MM.1S (cell line): ENCODE data around the gene MARCHF7.
"Not testable (repeated sequence)": the region's sequence is repeated elsewhere in the genome, so short reads cannot be mapped to it uniquely, and the experiment has no call there.

Experiments
- DNase-seq: peaks from one replicate; pipeline ENCODE4 v3.0.0-alpha.2; 2015
- H2AFZ ChIP-seq: fragments of 300-600 bp; sonication (generic); 2 replicates; pipeline ENCODE4 v1.6.0; 2016; ENCODE audit warnings: antibody characterized with exemption, low read length
- H3F3A ChIP-seq: fragments of 300-600 bp; sonication (generic); 2 replicates; pipeline ENCODE4 v1.6.1; 2016; ENCODE audit warnings: mild to moderate bottlenecking, antibody characterized with exemption, low read length, moderate library complexity, mixed read lengths; ENCODE audit not compliant: insufficient read depth
- H3K27ac ChIP-seq: fragments of 300-600 bp; sonication (generic); 2 replicates; pipeline ENCODE4 v1.5.1; 2016; ENCODE audit warnings: mild to moderate bottlenecking, low read length
- H3K27me3 ChIP-seq: fragments of 300-600 bp; sonication (generic); replicated peaks from 2 replicates; pipeline ENCODE4 v1.6.0; 2016; ENCODE audit warnings: low read length; ENCODE audit not compliant: insufficient read depth
- H3K36me3 ChIP-seq: fragments of 300-600 bp; sonication (generic); replicated peaks from 2 replicates; pipeline ENCODE4 v1.6.1; 2016; ENCODE audit warnings: mild to moderate bottlenecking, low read length, mixed read lengths; ENCODE audit not compliant: insufficient read depth
- H3K4me1 ChIP-seq: fragments of 300-600 bp; sonication (generic); 2 replicates; pipeline ENCODE4 v1.6.1; 2016; ENCODE audit warnings: low read length, mixed read lengths
- H3K4me2 ChIP-seq: fragments of 300-600 bp; sonication (generic); 2 replicates; pipeline ENCODE4 v1.6.0; 2016; ENCODE audit warnings: low read depth, low read length
- H3K4me3 ChIP-seq: fragments of 300-600 bp; sonication (generic); 2 replicates; pipeline ENCODE4 v1.5.1; 2016; ENCODE audit warnings: low read length, mixed read lengths
- H3K79me2 ChIP-seq: fragments of 300-600 bp; sonication (generic); 2 replicates; pipeline ENCODE4 v1.6.1; 2016; ENCODE audit warnings: mixed run types, low read length, mixed read lengths
- H3K9ac ChIP-seq: fragments of 300-600 bp; sonication (generic); 2 replicates; pipeline ENCODE4 v1.6.1; 2016; ENCODE audit warnings: low read length, mixed read lengths
- H3K9me2 ChIP-seq: fragments of 300-600 bp; sonication (generic); replicated peaks from 2 replicates; pipeline ENCODE4 v1.6.1; 2016; ENCODE audit warnings: mild to moderate bottlenecking, low read length, mixed read lengths; ENCODE audit not compliant: insufficient read depth
- H3K9me3 ChIP-seq: fragments of 300-600 bp; sonication (generic); replicated peaks from 2 replicates; pipeline ENCODE4 v1.6.1; 2016; ENCODE audit warnings: mild to moderate bottlenecking, low read length, mixed read lengths; ENCODE audit not compliant: insufficient read depth
- H4K20me1 ChIP-seq: fragments of 300-600 bp; sonication (generic); 2 replicates; pipeline ENCODE4 v1.6.1; 2016; ENCODE audit warnings: mild to moderate bottlenecking, low read length, moderate library complexity, mixed read lengths; ENCODE audit not compliant: insufficient read depth
- CTCF ChIP-seq: fragments of 300-600 bp; sonication (generic); IDR thresholded peaks from 2 replicates; pipeline ENCODE4 v1.5.1; 2016; ENCODE audit warnings: antibody characterized with exemption, low read length, mixed read lengths
- EZH2 ChIP-seq: fragments of 300-600 bp; sonication (generic); optimal IDR thresholded peaks from 2 replicates; pipeline ENCODE3; 2017; ENCODE audit warnings: low read depth, mild to moderate bottlenecking, antibody characterized with exemption, low read length, mixed read lengths
- EZH2phosphoT487 ChIP-seq: fragments of 300-600 bp; sonication (generic); IDR thresholded peaks from 2 replicates; pipeline ENCODE4 v1.6.1; 2018; ENCODE audit warnings: antibody characterized with exemption, low read length

MARCHF7 gene

DNA sequence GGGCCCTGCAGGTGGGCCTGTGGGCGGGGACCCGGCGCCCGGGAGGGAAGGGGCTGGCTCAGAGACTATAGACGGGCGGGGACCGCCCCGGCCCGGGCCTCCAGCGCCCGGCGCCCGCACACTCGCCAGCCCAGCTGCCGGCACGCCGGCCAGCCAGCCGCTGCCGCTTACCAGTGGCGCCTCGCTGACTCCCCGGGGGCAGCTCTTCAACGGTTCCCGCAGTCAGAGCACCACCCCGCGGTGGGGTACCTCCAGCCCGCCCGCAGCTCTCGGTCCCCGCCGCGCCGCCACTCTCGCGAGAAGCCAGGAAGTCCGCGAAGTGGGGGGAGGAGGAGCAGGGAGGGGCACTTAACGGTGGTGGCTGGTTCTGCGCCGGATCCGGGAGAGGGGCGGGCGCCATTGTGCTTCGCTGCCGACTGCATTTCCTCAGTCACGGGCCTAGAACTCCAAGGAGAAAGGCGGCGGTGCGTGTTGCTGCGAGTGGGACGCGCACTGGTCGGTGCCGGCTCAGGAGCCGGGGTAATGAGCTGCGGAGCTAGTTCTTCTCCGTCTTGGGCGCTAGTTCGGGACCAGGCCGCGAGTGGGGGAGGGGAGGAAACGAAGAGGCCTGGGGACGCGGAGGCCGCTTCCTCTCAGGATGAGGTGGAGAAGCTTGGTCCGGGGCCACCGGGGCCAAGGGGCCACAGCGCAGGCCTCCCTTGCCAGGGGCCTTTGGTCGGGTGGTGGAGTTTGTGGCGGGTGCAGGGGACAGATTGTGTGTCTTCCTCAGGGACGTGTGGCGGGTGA lies at the start of gene MARCHF7:
MARCHF7 (plus strand) TSS at position 364 of the 786 bp plus-strand sequence. CDS start 16,517 bp downstream, outside the sequence.
- Histone ChIP-seq H3K9me2 (no peaks in the 10 kb centered on the region), H3K27me3 (no peaks in the 10 kb centered on the region), H4K20me1 (peaks cover 24% of the 10 kb centered on the region), H2AFZ (peak within 1 kb of the TSS; percentile 85), H3K4me3 (peak within 1 kb of the TSS; percentile 90), H3K9me3 (no peaks in the 10 kb centered on the region), H3K4me1 (peaks cover 20% of the 10 kb centered on the region), H3K4me2 (peak within 1 kb of the TSS; percentile 87), H3K79me2 (peaks cover 57% of the 10 kb centered on the region), H3K27ac (peak within 1 kb of the TSS; percentile 90), H3K9ac (peak within 1 kb of the TSS; percentile 92), H3K36me3 (peaks cover 11% of the 10 kb centered on the region), H3F3A (peaks cover 8% of the 10 kb centered on the region)
- no peak for TF ChIP-seq EZH2
- TF ChIP-seq CTCF, result peak; percentile 61
- DNase-seq, result peak; percentile 96

GRCh38 chr2:159667423-159667822 lies 44.9 kb upstream of the MARCHF7 start:
- not testable (repeated sequence) for H2AFZ ChIP-seq, DNase-seq, H3K79me2 ChIP-seq, H3K9me2 ChIP-seq, H3K27ac ChIP-seq, H3K9me3 ChIP-seq, H3K4me2 ChIP-seq, H3K36me3 ChIP-seq, H3F3A ChIP-seq, H3K27me3 ChIP-seq, H3K4me3 ChIP-seq, H3K4me1 ChIP-seq, H4K20me1 ChIP-seq, H3K9ac ChIP-seq

DNA sequence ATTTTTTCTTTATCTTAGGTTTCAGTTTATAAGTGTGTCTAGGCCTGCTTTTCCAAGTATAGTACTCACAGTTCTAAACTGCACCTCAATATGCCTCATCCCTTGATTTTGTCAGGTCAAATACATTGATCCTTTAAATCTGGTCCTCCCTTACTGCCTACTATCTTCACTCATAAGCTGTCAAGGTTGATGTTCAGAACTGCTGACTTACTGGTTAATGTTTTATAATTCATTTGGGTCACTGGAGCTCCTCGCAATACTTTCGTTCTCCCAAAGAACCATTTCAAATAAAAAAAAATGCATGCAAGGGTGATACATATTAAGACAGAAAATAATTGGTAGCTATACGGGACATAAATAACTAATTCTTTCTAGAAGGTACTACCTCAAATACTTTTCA lies 41.3 kb upstream of the MARCHF7 start:
- no peak overlapping the region for H2AFZ ChIP-seq
- H3K4me3 ChIP-seq, result no peak overlapping the region
- TF ChIP-seq CTCF, result no peak
- no peak for TF ChIP-seq EZH2
- TF ChIP-seq EZH2phosphoT487, result no peak
- H3K4me1 ChIP-seq, result no peaks in the 10 kb centered on the region
- no peaks in the 10 kb centered on the region for H3K36me3 ChIP-seq
- H3K27me3 ChIP-seq, result no peaks in the 10 kb centered on the region
- no peaks in the 10 kb centered on the region for H3K9me2 ChIP-seq
- no peak overlapping the region for H3K4me2 ChIP-seq
- H3K27ac ChIP-seq, result no peak overlapping the region
- no peaks in the 10 kb centered on the region for H3F3A ChIP-seq
- no peaks in the 10 kb centered on the region for H4K20me1 ChIP-seq
- H3K9ac ChIP-seq, result no peak overlapping the region
- no peaks in the 10 kb centered on the region for H3K9me3 ChIP-seq
- no peaks in the 10 kb centered on the region for H3K79me2 ChIP-seq
- DNase-seq, result no peak

GRCh38 chr2:159677654-159678053 lies 34.7 kb upstream of the MARCHF7 start:
- no peak for TF ChIP-seq EZH2phosphoT487
- TF ChIP-seq CTCF, result peak; percentile 30
- no peak for TF ChIP-seq EZH2
- H2AFZ ChIP-seq, result no peak overlapping the region
- H4K20me1 ChIP-seq, result no peaks in the 10 kb centered on the region
- H3K4me2 ChIP-seq, result no peak overlapping the region
- H3F3A ChIP-seq, result no peaks in the 10 kb centered on the region
- H3K27me3 ChIP-seq, result no peaks in the 10 kb centered on the region
- H3K9ac ChIP-seq, result no peak overlapping the region
- H3K9me3 ChIP-seq, result no peaks in the 10 kb centered on the region
- peak; percentile 8 for DNase-seq
- no peak overlapping the region for H3K27ac ChIP-seq
- no peaks in the 10 kb centered on the region for H3K9me2 ChIP-seq
- H3K79me2 ChIP-seq, result no peaks in the 10 kb centered on the region
- H3K4me1 ChIP-seq, result no peaks in the 10 kb centered on the region
- H3K36me3 ChIP-seq, result no peaks in the 10 kb centered on the region
- H3K4me3 ChIP-seq, result no peak overlapping the region
